NCI-H748 (cell line): Measurements from ENCODE around the gene ERC2.

Experiments used
- DNase-seq: peaks from one replicate; lab custom pipeline; 2025; ENCODE audit not compliant: unreplicated experiment; lab: John Stamatoyannopoulos, UW

ERC2 gene

GRCh38 chr3:56012721-56013120 lies 455.5 kb downstream of the ERC2 start:
- no peak for DNase-seq

GRCh38 chr3:56005196-56005805 lies 463.0 kb downstream of the ERC2 start:
- DNase-seq: no peak

DNA sequence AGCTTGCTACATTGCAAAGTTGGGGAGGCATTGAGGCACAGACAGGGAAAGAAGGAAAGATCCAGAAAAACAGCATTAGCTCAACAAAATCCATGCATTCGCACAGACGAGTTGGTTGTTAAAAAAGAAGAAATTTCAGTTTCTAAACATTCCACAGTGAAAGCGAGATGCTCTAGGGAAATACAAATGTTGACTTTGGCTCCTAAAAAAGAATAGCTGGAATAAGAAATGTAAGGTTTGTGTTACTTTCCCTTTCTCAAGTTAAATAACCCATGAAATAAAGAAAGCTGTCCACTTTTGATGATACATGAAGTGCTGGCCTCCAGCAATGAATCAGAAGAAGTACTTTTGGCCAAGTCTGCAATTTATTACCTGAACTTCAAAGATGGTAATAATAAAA lies 465.1 kb downstream of the ERC2 start:
- DNase-seq: no peak

GRCh38 chr3:56001991-56002390 lies 466.3 kb downstream of the ERC2 start:
- no peak for DNase-seq

DNA sequence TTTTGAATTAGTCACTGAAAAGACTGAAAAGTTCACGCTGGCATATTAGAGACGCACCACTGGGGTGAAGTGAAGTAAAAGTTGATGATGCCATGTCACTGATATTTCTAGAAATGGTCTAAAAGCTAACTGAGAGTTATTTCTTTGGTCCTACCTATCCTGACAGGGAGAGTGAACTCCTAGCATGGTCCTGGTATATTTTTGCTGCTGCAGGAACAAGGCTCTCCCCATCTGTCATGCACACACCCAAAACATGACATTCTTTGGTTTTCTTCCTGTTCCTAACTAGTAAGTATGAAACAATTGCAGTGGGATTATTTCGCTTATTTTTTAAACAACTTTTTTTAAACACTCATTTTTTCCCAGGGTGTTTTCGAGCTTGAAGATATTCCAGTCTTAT lies 466.7 kb downstream of the ERC2 start:
- DNase-seq: no peak

DNA sequence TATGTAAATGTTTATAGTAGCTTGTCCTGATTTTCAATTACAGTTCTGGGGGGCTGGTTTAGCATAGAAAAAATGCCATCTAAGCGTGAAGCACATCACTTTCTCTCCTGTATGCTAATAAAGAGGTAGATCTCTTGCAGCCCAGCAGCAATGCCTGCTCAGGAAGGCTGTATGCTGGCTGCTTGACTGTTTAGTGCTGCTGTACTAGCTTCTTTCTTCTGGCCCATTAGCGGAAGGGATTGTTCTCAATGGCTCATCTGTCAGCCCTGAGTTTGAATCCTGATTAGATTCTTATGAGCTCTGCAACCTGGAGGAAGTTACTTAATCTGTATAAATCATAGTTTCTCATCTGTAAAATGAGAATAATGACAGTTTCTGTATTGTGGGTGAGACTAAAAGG lies 478.9 kb downstream of the ERC2 start:
- no peak for DNase-seq

DNA sequence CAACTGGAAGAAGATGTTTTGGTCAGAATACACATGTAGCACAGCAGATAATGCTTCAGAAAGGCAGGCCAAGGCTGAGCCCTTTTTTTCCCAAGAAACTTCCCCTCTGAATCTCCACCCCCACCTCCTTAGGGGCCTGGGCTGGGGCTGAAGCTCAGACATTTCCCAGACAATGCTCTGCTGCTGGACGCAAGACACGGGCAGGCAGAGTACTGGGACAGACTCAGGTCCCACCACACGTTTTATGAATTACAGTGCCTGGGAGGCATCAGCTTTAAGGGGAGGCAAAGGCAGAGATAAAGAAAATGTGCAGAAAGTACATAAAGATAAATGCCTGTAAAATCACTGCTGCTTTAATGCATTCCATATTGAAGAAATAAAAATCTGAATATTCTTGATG lies 479.4 kb downstream of the ERC2 start:
- DNase-seq: no peak

DNA sequence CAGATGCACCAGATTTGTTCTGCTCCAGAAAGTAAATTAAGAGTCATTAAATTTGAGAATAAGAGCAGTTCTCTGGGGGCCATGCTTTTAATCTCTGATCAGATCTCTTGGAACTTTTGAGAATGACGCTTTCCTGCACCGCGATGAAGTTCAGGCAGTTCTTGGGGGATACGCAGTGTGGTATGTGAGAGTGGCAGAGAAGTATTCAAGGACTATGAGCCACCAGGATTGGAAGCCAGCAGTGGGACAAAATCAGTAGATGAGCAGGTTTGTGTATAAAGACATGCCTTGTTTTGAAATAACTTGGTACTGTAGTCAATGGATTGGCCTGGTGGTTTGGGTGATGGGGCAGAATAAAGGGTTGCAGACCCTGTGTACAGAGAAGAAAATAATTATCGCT lies 483.6 kb downstream of the ERC2 start:
- DNase-seq: no peak

- no peak for DNase-seq
Measured at GRCh38 chr3:55978953-55979352, 489.3 kb downstream of the ERC2 start.

DNA sequence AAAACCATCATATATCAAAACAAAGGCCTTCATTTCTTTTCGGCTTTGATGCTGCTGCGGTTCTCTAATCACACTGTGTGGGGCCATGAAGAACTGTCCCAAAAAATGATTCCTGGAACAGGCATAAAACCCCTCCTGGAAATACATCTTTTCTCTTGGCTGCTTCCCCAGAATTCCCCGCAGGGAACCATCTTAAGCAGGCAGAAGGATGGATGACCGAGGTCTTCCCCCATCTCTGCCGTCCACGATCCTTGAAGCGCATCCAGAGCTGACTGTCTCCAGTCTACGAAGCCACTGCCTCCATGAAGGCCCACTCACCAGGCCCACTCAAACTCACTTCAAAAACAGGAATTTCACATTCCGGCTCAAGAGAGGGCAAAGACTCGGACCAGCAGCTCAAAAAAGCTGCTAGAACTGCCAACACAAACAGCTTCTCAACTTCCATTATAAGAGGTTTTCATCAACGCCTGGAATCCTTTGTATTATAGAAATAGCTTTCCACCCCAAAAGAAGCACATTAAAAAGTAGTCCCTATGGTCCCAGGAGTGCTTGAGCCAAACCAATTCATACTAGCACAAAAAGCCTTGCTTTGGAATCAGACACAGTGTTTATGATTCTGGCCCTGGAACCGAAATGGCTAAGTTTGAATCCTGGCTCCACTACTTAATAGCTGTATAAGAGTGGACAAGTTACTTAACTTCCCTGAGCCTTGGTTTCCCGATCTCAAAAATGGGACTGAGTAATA lies 493.7 kb downstream of the ERC2 start:
- no peak for DNase-seq

DNA sequence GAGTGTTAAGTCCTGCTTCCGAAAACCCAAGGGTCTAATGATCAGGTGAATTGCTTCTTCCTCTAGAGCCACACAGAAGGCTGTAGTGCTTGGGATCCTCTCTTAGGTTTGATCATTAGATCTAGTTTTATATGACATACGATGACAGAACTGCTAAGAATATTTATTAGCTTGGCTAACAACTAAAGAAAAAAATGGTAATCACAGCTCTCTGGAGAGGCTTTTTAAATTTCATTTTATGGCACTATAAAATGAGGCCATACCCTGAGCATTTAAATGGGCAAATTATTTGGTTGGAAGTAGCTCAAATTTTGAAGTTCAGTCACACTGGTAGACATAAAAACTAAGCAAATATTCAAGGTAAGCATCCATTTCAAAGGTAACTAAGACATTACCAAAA lies 498.6 kb downstream of the ERC2 start:
- no peak for DNase-seq

DNA sequence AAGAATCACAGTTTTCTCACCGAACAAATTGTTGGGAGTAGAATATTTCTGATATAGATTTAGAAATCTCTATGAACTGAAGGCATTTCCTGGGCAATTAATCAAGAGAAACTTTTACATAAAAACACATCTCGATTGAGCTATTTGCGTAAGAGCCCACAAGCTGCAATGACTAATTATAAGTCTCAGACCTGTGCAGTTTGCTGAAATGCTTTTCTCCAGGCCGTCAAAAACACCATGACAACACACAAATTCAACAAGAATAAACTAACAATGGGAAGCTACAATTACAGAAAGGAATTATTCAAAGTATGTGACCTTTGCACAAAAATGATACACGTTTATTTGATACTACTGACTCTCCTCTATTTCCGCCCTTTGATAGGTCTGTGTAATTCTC lies 499.9 kb downstream of the ERC2 start:
- DNase-seq: no peak

GRCh38 chr3:55966566-55966965 lies 501.7 kb downstream of the ERC2 start:
- no peak for DNase-seq

GRCh38 chr3:55965776-55966175 lies 502.5 kb downstream of the ERC2 start:
- no peak for DNase-seq

DNA sequence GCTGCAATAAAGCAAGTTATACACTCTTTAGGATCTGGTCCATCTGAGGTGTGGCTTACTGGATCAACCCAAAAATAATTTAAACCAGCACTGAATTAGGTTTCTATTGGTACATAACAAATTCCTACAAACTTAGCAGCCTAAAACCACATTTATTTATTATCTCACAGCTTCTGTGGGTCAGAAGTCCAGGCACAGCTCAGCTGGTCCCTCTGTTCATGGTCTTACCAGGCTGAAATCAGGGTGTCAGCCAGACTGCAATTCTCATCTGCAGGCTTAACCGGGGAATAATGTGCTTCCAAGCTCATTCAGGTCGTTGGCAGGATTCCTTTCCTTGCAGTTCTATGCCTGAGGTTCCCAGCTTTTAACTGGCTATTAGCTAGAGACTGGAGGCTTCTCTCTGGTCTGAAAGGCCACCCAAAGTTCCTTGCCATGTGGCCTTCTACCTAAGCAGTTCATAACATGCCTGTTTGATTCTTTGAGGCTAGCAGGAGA lies 503.7 kb downstream of the ERC2 start:
- DNase-seq: no peak

DNA sequence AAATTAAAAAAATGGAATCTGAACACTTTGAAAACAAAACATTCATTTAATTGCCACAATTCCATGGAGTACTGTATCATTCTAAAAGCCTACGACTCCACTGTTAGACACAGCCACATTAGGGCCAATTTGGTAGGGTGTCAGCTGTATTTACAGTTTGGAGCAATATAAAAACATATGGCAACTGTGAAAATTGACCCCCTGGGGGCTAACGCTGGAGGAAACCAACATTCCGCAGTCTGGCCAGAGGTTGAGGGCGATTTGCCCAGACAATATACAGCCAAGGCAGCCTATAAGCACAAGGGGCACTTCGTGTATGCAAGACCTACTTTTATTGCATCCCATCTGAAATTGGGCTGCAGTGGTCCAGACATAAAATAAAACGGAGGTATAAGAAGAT lies 504.7 kb downstream of the ERC2 start:
- peak; percentile 43 for DNase-seq

- DNase-seq: no peak
Measured at GRCh38 chr3:55959471-55960080, 508.7 kb downstream of the ERC2 start.

DNA sequence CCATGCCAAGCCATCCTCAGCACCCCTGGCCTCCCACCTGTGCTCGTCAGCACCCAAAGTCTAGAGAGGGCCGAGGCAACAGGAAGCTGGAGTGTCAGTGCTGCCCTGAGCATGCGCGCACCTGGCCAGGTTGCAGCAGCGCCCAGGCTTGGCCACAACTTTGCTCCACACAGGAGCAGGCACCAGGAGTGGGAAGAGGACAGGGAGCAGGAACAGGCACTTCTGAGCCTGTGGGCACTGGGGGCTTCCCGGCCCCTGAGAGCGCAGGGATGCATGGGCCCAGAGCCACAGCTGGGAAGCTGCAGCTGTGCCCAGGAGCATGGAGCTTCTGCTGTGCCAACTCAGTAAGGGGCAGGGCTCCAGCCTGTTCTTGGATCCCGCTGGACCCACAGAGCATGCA lies 509.7 kb downstream of the ERC2 start:
- DNase-seq: no peak

DNA sequence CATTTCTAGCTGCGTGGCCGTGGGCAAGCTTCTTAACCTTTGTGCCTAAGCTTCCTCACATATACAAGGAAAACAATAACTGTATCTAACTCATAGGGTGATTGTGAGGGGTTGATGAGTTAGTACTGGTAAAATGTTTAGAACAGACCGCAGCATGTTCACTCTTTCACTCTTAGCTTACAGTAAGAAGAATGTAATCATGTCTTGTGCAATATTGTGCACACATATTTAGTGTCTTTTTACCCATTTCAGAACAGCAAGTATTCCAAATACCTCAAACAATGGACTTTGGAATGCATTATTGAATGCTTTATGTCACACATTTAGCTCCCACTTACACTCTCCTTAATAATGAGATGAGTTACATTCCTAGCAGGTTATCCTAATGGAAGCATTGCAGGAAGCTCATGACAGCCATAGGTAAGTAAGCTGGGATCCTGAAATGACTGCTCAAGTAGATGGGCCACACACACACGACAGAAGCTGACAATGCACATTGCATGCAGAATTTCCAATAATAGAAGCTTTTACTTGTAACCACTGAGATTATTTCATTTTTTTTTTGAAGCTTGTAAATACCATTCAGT lies 512.3 kb downstream of the ERC2 start:
- DNase-seq: no peak

GRCh38 chr3:55951388-55951787 lies 516.9 kb downstream of the ERC2 start:
- DNase-seq: no peak

DNA sequence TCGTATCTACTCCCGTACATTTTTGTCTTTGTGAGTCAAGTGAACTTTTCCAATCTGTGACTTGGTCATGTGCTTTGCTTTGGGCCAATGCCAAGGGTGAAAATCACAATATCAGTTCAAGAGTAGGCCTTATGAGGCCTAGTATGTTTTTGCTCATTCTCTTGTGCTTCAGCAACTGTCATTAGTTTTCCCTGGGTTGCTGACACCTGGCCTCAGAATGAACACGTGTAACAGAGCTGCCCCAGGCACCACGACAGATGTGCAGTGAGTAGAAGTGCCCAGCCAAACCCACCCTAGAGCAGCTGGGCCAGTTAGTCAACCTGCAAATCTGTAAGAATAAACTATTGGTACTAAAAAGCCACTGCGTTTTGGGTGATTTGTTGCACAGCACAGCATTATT lies 520.9 kb downstream of the ERC2 start:
- DNase-seq: no peak

DNA sequence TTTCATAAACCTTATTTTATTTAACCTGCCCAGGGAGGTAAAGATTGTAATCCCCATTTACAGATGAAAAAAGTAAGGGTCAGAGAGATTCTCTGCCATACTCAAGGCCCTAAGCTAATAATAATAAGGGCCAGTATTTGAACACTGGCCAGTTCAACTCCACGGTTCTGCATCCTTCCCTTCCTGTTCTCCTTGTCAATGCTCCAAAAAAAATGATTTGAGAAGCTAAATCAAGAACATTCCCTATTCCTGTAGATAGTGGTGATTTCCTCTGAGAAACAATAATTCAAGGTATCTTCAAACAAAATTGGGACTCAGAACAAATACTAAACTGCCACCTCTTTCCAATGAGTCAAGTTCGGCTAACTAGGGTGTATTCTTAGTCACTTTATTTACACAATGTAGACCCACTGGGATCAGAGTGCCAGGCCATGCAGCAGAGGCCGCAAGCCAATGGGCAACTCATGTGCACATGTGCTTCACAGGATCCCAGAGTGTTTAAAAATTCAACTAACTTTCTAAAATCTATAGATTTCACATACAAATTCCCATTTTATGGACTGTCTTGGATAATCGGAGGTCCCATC lies 521.6 kb downstream of the ERC2 start:
- no peak for DNase-seq
